ENCODE data around the gene ARHGAP24.

- no peak for TF ChIP-seq REST (IDR thresholded peaks at IDR 0.05)
- no peak for TF ChIP-seq CTCF (IDR thresholded peaks at IDR 0.05)
- TF ChIP-seq SMC3 (IDR thresholded peaks at IDR 0.05), result no peak
- TF ChIP-seq POLR2A (IDR thresholded peaks at IDR 0.05; ENCODE audit: low read length), result no peak
- no peak for TF ChIP-seq CBX8 (IDR thresholded peaks at IDR 0.05)
- TF ChIP-seq TP53 (CRISPR knock-in tag; IDR thresholded peaks at IDR 0.05), result no peak
- no peak for TF ChIP-seq KDM1A (IDR thresholded peaks at IDR 0.05; ENCODE audit: low read depth)
- TF ChIP-seq CEBPB (IDR thresholded peaks at IDR 0.05), result no peak
- TF ChIP-seq EP300 (IDR thresholded peaks at IDR 0.05), result no peak
- no peak for TF ChIP-seq USF2 (IDR thresholded peaks at IDR 0.05)
- TF ChIP-seq MAFK (IDR thresholded peaks at IDR 0.05; ENCODE audit: partially characterized antibody), result no peak
- TF ChIP-seq MAX (IDR thresholded peaks at IDR 0.05), result no peak
Observed at GRCh38 chr4:85818700-85819099, 343.8 kb downstream of the ARHGAP24 start.

All from A549 (cell line).